ENCODE measurements around the gene SUPT3H.
"Not testable (repeated sequence)": the region's sequence is repeated elsewhere in the genome, so short reads cannot be mapped to it uniquely, and the experiment has no call there.

SUPT3H gene

GRCh38 chr6:44920952-44921491 lies 456.7 kb downstream of the SUPT3H start:
- Mint-ChIP-seq H3K4me3 (no peak overlapping the region), H3K27ac (peak overlapping the region; percentile 33), H3K36me3 (peaks cover 3% of the 10 kb centered on the region), H3K4me1 (peaks cover 44% of the 10 kb centered on the region), H3K9me3 (no peaks in the 10 kb centered on the region), H3K27me3 (no peaks in the 10 kb centered on the region)

- Mint-ChIP-seq H3K27me3 (no peaks in the 10 kb centered on the region), H3K36me3 (peaks cover 7% of the 10 kb centered on the region), H3K4me3 (no peak overlapping the region), H3K4me1 (peaks cover 31% of the 10 kb centered on the region), H3K9me3 (no peaks in the 10 kb centered on the region), H3K27ac (no peak overlapping the region)
Observed at GRCh38 chr6:44918671-44919296, 458.9 kb downstream of the SUPT3H start.

GRCh38 chr6:44917430-44917829 lies 460.3 kb downstream of the SUPT3H start:
- Mint-ChIP-seq H3K27me3 (no peaks in the 10 kb centered on the region), H3K9me3 (no peaks in the 10 kb centered on the region), H3K4me1 (peaks cover 19% of the 10 kb centered on the region), H3K36me3 (peaks cover 12% of the 10 kb centered on the region), H3K27ac (no peak overlapping the region), H3K4me3 (no peak overlapping the region)

GRCh38 chr6:44915111-44915510 lies 462.6 kb downstream of the SUPT3H start:
- Mint-ChIP-seq H3K4me1 (no peaks in the 10 kb centered on the region), H3K27me3 (no peaks in the 10 kb centered on the region), H3K9me3 (no peaks in the 10 kb centered on the region), H3K27ac (no peak overlapping the region), H3K36me3 (peaks cover 12% of the 10 kb centered on the region), H3K4me3 (no peak overlapping the region)

GRCh38 chr6:44914141-44914540 lies 463.6 kb downstream of the SUPT3H start:
- Mint-ChIP-seq H3K4me1 (no peaks in the 10 kb centered on the region), H3K9me3 (no peaks in the 10 kb centered on the region), H3K27me3 (no peaks in the 10 kb centered on the region), H3K27ac (no peak overlapping the region), H3K4me3 (no peak overlapping the region), H3K36me3 (peaks cover 12% of the 10 kb centered on the region)

- no peaks in the 10 kb centered on the region for H3K27me3 Mint-ChIP-seq
- H3K9me3 Mint-ChIP-seq = no peaks in the 10 kb centered on the region
- H3K36me3 Mint-ChIP-seq = peaks cover 14% of the 10 kb centered on the region
- no peak overlapping the region for H3K4me3 Mint-ChIP-seq
- H3K4me1 Mint-ChIP-seq = peaks cover 3% of the 10 kb centered on the region
- H3K27ac Mint-ChIP-seq = no peak overlapping the region
Observed at GRCh38 chr6:44906761-44907160, 471.0 kb downstream of the SUPT3H start.

GRCh38 chr6:44900358-44900757 lies 477.4 kb downstream of the SUPT3H start:
- not testable (repeated sequence) for H3K4me1 Mint-ChIP-seq, H3K9me3 Mint-ChIP-seq, H3K27ac Mint-ChIP-seq, H3K27me3 Mint-ChIP-seq, H3K4me3 Mint-ChIP-seq
- H3K36me3 Mint-ChIP-seq = peaks cover 30% of the 10 kb centered on the region

GRCh38 chr6:44898296-44898930 lies 479.3 kb downstream of the SUPT3H start:
- Mint-ChIP-seq H3K9me3 (no peaks in the 10 kb centered on the region), H3K27ac (no peak overlapping the region), H3K27me3 (no peaks in the 10 kb centered on the region), H3K4me3 (no peak overlapping the region), H3K4me1 (peaks cover 6% of the 10 kb centered on the region), H3K36me3 (peaks cover 28% of the 10 kb centered on the region)

GRCh38 chr6:44897316-44897715 lies 480.4 kb downstream of the SUPT3H start:
- H3K4me1 Mint-ChIP-seq = peaks cover 4% of the 10 kb centered on the region
- no peaks in the 10 kb centered on the region for H3K9me3 Mint-ChIP-seq
- H3K36me3 Mint-ChIP-seq = peaks cover 25% of the 10 kb centered on the region
- H3K4me3 Mint-ChIP-seq = no peak overlapping the region
- no peak overlapping the region for H3K27ac Mint-ChIP-seq
- H3K27me3 Mint-ChIP-seq = no peaks in the 10 kb centered on the region

GRCh38 chr6:44896701-44897100 lies 481.0 kb downstream of the SUPT3H start:
- Mint-ChIP-seq H3K27ac (no peak overlapping the region), H3K36me3 (peaks cover 22% of the 10 kb centered on the region), H3K4me3 (no peak overlapping the region), H3K9me3 (no peaks in the 10 kb centered on the region), H3K4me1 (peaks cover 4% of the 10 kb centered on the region), H3K27me3 (no peaks in the 10 kb centered on the region)

GRCh38 chr6:44892579-44892978 lies 485.2 kb downstream of the SUPT3H start:
- peaks cover 12% of the 10 kb centered on the region for H3K36me3 Mint-ChIP-seq
- H3K4me3 Mint-ChIP-seq = no peak overlapping the region
- no peaks in the 10 kb centered on the region for H3K4me1 Mint-ChIP-seq
- H3K9me3 Mint-ChIP-seq = no peaks in the 10 kb centered on the region
- H3K27ac Mint-ChIP-seq = no peak overlapping the region
- no peaks in the 10 kb centered on the region for H3K27me3 Mint-ChIP-seq

- not testable (repeated sequence) for H3K27ac Mint-ChIP-seq, H3K4me3 Mint-ChIP-seq, H3K4me1 Mint-ChIP-seq, H3K27me3 Mint-ChIP-seq
- H3K9me3 Mint-ChIP-seq = peaks cover 22% of the 10 kb centered on the region
- H3K36me3 Mint-ChIP-seq = peaks cover 41% of the 10 kb centered on the region
Observed at GRCh38 chr6:44879071-44879470, 498.7 kb downstream of the SUPT3H start.

GRCh38 chr6:44876638-44877037 lies 501.1 kb downstream of the SUPT3H start:
- not testable (repeated sequence) for H3K4me3 Mint-ChIP-seq, H3K27ac Mint-ChIP-seq, H3K27me3 Mint-ChIP-seq, H3K4me1 Mint-ChIP-seq
- peaks cover 11% of the 10 kb centered on the region for H3K9me3 Mint-ChIP-seq
- peaks cover 22% of the 10 kb centered on the region for H3K36me3 Mint-ChIP-seq

- H3K27ac Mint-ChIP-seq = peak overlapping the region; percentile 38
- no peaks in the 10 kb centered on the region for H3K27me3 Mint-ChIP-seq
- no peak overlapping the region for H3K4me3 Mint-ChIP-seq
- H3K4me1 Mint-ChIP-seq = peaks cover 12% of the 10 kb centered on the region
- peaks cover 19% of the 10 kb centered on the region for H3K36me3 Mint-ChIP-seq
- H3K9me3 Mint-ChIP-seq = peaks cover 17% of the 10 kb centered on the region
Observed at GRCh38 chr6:44869321-44869897, 508.3 kb downstream of the SUPT3H start.

- no peak overlapping the region for H3K27ac Mint-ChIP-seq
- H3K36me3 Mint-ChIP-seq = peaks cover 21% of the 10 kb centered on the region
- peaks cover 17% of the 10 kb centered on the region for H3K9me3 Mint-ChIP-seq
- H3K27me3 Mint-ChIP-seq = no peaks in the 10 kb centered on the region
- no peak overlapping the region for H3K4me3 Mint-ChIP-seq
- peaks cover 12% of the 10 kb centered on the region for H3K4me1 Mint-ChIP-seq
Observed at GRCh38 chr6:44868910-44869309, 508.8 kb downstream of the SUPT3H start.

GRCh38 chr6:44868335-44868668 lies 509.4 kb downstream of the SUPT3H start:
- no peaks in the 10 kb centered on the region for H3K27me3 Mint-ChIP-seq
- H3K27ac Mint-ChIP-seq = no peak overlapping the region
- no peak overlapping the region for H3K4me3 Mint-ChIP-seq
- peaks cover 12% of the 10 kb centered on the region for H3K4me1 Mint-ChIP-seq
- peaks cover 20% of the 10 kb centered on the region for H3K9me3 Mint-ChIP-seq
- H3K36me3 Mint-ChIP-seq = peaks cover 25% of the 10 kb centered on the region

Data from activated naive CD4-positive, alpha-beta T cell treated with anti-CD3 and anti-CD28 coated beads, Interleukin-2, amount 50 U/mL, for 24 hours (primary cell).